Measurements from ENCODE around the gene TIMM10B.

DNA sequence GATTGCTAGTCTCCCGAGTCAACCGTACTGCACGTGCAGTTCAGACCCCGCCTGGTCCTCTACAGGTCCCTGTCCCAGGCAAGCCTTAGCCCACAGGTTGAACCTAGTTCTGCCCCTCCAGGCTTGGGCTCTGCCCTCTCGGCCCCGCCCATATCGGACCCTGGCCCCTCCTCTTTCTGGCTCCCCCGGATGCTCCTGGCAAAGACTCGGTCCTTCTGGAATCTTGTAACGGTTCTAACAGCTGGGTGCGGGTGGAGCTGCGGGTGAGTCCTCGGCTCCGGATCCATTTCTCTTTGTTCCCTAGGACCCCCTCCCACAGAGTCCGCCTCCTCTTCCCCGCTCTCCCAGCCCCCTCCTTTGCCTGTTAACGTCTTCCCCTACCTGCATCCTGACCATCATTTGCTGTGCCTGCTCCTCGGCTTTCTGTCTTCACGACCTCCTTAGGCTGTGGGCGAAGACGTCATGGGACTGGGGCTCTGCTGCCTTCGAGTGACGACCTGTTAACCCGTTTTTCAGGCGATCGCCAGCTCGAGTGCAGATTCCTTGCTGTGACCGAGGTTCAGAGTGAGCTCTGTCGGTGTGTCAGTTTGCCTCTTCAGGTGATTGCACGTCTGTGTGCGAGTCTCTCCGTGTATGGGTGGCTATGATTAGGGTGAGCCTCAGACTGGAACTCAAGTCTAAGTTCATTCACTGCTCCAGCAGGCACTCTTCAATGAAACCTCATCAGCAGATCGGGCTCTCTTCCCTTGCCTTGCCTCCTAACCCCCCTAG lies 16.0 kb downstream of the TIMM10B start, which contains the start of gene DNHD1:
- TF ChIP-seq POLR2A (IDR thresholded peaks at IDR 0.05), result no peak
- TF ChIP-seq, protein P1, sequence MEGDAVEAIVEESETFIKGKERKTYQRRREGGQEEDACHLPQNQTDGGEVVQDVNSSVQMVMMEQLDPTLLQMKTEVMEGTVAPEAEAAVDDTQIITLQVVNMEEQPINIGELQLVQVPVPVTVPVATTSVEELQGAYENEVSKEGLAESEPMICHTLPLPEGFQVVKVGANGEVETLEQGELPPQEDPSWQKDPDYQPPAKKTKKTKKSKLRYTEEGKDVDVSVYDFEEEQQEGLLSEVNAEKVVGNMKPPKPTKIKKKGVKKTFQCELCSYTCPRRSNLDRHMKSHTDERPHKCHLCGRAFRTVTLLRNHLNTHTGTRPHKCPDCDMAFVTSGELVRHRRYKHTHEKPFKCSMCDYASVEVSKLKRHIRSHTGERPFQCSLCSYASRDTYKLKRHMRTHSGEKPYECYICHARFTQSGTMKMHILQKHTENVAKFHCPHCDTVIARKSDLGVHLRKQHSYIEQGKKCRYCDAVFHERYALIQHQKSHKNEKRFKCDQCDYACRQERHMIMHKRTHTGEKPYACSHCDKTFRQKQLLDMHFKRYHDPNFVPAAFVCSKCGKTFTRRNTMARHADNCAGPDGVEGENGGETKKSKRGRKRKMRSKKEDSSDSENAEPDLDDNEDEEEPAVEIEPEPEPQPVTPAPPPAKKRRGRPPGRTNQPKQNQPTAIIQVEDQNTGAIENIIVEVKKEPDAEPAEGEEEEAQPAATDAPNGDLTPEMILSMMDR (IDR thresholded peaks at IDR 0.05), result no peak
